Fibroblast of lung (primary cell): Measurements from ENCODE around the gene NUBPL. TPM values are rescaled to one million over a fixed set of nuclear protein-coding genes. Genes with fewer than 3 reads are reported as not detected.
"Not testable (repeated sequence)": the region's sequence is repeated elsewhere in the genome, so short reads cannot be mapped to it uniquely, and the experiment has no call there.

ENCODE experiments used
- DNase-seq, 2 donors: peaks; one replicate each; pipeline versions ENCODE4 v3.0.0 to v3.0.0-alpha.2; 2010; ENCODE audit warnings: low read depth in 2 of 2
- H2AFZ ChIP-seq: 2 replicates; pipeline ENCODE4 v1.5.1; 2012; ENCODE audit warnings: low read length, control low read depth, inconsistent platforms
- H3K27ac ChIP-seq: 2 replicates; pipeline ENCODE4 v1.5.1; 2011; ENCODE audit warnings: low read length, control low read depth; ENCODE audit not compliant: insufficient read depth
- H3K27me3 ChIP-seq: 2 replicates; pipeline ENCODE4 v1.5.1; 2011; ENCODE audit warnings: mild to moderate bottlenecking, low read length; ENCODE audit not compliant: control insufficient read depth, insufficient read depth
- H3K36me3 ChIP-seq: 2 replicates; pipeline ENCODE4 v1.5.1; 2011; ENCODE audit warnings: low read length; ENCODE audit not compliant: control insufficient read depth, insufficient read depth
- H3K4me1 ChIP-seq: 2 replicates; pipeline ENCODE4 v1.5.1; 2011; ENCODE audit warnings: low read length; ENCODE audit not compliant: control insufficient read depth, insufficient read depth; ENCODE audit errors: extremely low read depth
- H3K4me2 ChIP-seq: 2 replicates; pipeline ENCODE4 v1.5.1; 2011; ENCODE audit warnings: low read length, control low read depth; ENCODE audit not compliant: insufficient read depth; ENCODE audit errors: extremely low read depth
- H3K4me3 ChIP-seq, 4 experiments: fragments of 200-600 bp in 1 of 4; sonication (generic) in 1 of 4; replicated peaks in 1 of 4; 2 replicates each; pipeline ENCODE4 v1.5.1; 2011 to 2016; ENCODE audit warnings: low read length in 4 of 4, low read depth in 3 of 4, mild to moderate bottlenecking in 3 of 4, control low read depth in 2 of 4, inconsistent platforms in 1 of 4, mixed read lengths in 1 of 4; ENCODE audit not compliant: insufficient read depth in 1 of 4; ENCODE audit errors: control extremely low read depth in 1 of 4
- H3K79me2 ChIP-seq: 2 replicates; pipeline ENCODE4 v1.5.1; 2012; ENCODE audit warnings: mild to moderate bottlenecking, low read length, inconsistent platforms; ENCODE audit not compliant: control insufficient read depth, insufficient read depth
- H3K9ac ChIP-seq: 2 replicates; pipeline ENCODE4 v1.5.1; 2011; ENCODE audit warnings: mild to moderate bottlenecking, low read length, control low read depth; ENCODE audit not compliant: insufficient read depth
- H3K9me3 ChIP-seq: 2 replicates; pipeline ENCODE4 v1.5.1; 2012; ENCODE audit warnings: low read depth, low read length; ENCODE audit not compliant: control insufficient read depth, insufficient read depth
- H4K20me1 ChIP-seq: 2 replicates; pipeline ENCODE4 v1.5.1; 2011; ENCODE audit warnings: low read length; ENCODE audit not compliant: control insufficient read depth, insufficient read depth; ENCODE audit errors: extremely low read depth
- CTCF ChIP-seq, 2 donors: IDR thresholded peaks in 1 of 2; conservative IDR thresholded peaks in 1 of 2; 1 replicate in 1 of 2; 2 replicates in 1 of 2; pipeline ENCODE4 v1.5.1; 2011 to 2012; ENCODE audit warnings: low read length in 2 of 2, control low read depth in 1 of 2, inconsistent platforms in 1 of 2, low read depth in 1 of 2, mild to moderate bottlenecking in 1 of 2
- EZH2 ChIP-seq: IDR thresholded peaks from 2 replicates; pipeline ENCODE4 v1.5.1; 2012; ENCODE audit warnings: low read length, control low read depth, mild to moderate bottlenecking; ENCODE audit errors: missing control alignments
- polyA plus RNA-seq, 2 donors: library from polyadenylated mRNA; depleted of rRNA in 1 of 2; stranded (reverse) in 1 of 2; unstranded in 1 of 2; fragments of >200 nt; gene quantifications; 2 replicates each; pipeline ENCODE4 v1.2.1, GENCODE V29; 2011 to 2012; ENCODE audit warnings: missing spikeins in 1 of 2
- total RNA-seq: library from RNA; depleted of rRNA; stranded (reverse); fragments of >200 nt; gene quantifications from 2 replicates; pipeline ENCODE4 v1.2.1, GENCODE V29; 2014

The NUBPL gene
- total and polyA plus RNA-seq, 2 donors (not counting 1 experiment from before 2014, with no cell fraction given), result 9.0 to 10.7 TPM

GRCh38 chr14:31746326-31746725 lies 185.1 kb downstream of the NUBPL start:
- H4K20me1 ChIP-seq, result no peaks in the 10 kb centered on the region
- H3K79me2 ChIP-seq, result no peaks in the 10 kb centered on the region
- TF ChIP-seq CTCF (conservative IDR thresholded peaks at IDR 0.05 in 1 of 2, IDR thresholded peaks at IDR 0.05 in 1 of 2; ENCODE audit: low read depth in 1 of 2, low read length in 2 of 2) (no peak), EZH2 (no peak)
- no peaks in the 10 kb centered on the region for H3K4me1 ChIP-seq
- no peaks in the 10 kb centered on the region for H3K9me3 ChIP-seq
- no peak overlapping the region for H2AFZ ChIP-seq
- DNase-seq, result no peak
- H3K4me2 ChIP-seq, result no peak overlapping the region
- no peak overlapping the region for H3K9ac ChIP-seq
- H3K27me3 ChIP-seq, result no peaks in the 10 kb centered on the region
- no peak overlapping the region for H3K27ac ChIP-seq
- no peaks in the 10 kb centered on the region for H3K36me3 ChIP-seq
- no peak overlapping the region for H3K4me3 ChIP-seq

GRCh38 chr14:31749275-31749674 lies 188.1 kb downstream of the NUBPL start:
- H3K4me1 ChIP-seq, result no peaks in the 10 kb centered on the region
- TF ChIP-seq CTCF (conservative IDR thresholded peaks at IDR 0.05 in 1 of 2, IDR thresholded peaks at IDR 0.05 in 1 of 2; ENCODE audit: low read depth in 1 of 2, low read length in 2 of 2) (no peak), EZH2 (no peak)
- no peaks in the 10 kb centered on the region for H3K9me3 ChIP-seq
- no peak overlapping the region for H3K27ac ChIP-seq
- H3K36me3 ChIP-seq, result no peaks in the 10 kb centered on the region
- no peak overlapping the region for H2AFZ ChIP-seq
- no peaks in the 10 kb centered on the region for H4K20me1 ChIP-seq
- H3K79me2 ChIP-seq, result no peaks in the 10 kb centered on the region
- DNase-seq, result no peak
- no peaks in the 10 kb centered on the region for H3K27me3 ChIP-seq
- no peak overlapping the region for H3K9ac ChIP-seq
- H3K4me3 ChIP-seq, result no peak overlapping the region
- H3K4me2 ChIP-seq, result no peak overlapping the region

DNA sequence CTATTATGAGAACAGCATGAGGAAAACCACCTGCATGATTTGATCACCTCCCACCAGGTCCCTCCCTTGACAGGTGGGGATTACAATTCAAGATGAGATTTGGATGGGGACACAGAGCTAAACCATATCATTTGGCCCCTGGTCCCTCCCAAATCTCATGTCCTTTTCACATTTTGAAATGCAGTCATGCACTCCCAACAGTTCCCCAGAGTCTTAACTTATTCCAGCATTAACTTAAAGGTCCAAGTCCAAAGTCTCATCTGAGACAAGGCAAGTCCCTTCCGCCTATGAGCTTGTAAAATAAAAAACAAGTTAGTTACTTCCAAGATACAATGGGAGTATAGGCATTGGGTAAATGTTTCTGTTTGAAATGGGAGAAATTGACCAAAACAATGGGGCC lies 189.8 kb downstream of the NUBPL start:
- H3K36me3 ChIP-seq, H3K79me2 ChIP-seq, H3K4me3 ChIP-seq, H3K9ac ChIP-seq, H3K4me2 ChIP-seq, H3K9me3 ChIP-seq, DNase-seq, H3K4me1 ChIP-seq, H3K27ac ChIP-seq, H3K27me3 ChIP-seq, H4K20me1 ChIP-seq, H2AFZ ChIP-seq: not testable (repeated sequence)
